HG03159 (cell line): ENCODE data around the gene KLHL7.
"Not testable (repeated sequence)": the region's sequence is repeated elsewhere in the genome, so short reads cannot be mapped to it uniquely, and the experiment has no call there.

Experiments used
- ATAC-seq: cut with Tn5 transposase; IDR thresholded peaks from one replicate; pipeline ENCODE4 v1.9.1; 2021; ENCODE audit warnings: mild to moderate bottlenecking, moderate library complexity; ENCODE audit not compliant: unreplicated experiment

KLHL7 gene

DNA sequence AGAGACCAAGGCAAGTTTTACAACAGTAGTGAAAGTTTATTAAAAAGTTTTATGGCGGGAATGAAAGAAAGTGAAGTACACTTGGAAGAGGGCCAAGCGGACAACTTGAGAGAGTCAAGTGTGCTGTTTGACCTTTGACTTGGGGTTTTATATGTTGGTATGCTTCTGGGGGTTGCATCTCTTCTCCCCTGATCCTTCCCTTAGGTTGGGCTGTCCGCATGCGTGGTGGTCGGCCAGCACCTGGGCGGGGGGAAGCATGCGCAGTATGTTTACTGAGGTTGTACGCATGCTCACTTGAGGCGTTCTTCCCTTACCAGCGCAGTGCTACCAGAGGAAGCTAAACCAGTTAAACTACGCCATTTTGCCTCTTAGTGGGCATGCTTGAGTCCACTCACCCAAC, 108.2 kb downstream of the KLHL7 start:
- ATAC-seq, result no peak

DNA sequence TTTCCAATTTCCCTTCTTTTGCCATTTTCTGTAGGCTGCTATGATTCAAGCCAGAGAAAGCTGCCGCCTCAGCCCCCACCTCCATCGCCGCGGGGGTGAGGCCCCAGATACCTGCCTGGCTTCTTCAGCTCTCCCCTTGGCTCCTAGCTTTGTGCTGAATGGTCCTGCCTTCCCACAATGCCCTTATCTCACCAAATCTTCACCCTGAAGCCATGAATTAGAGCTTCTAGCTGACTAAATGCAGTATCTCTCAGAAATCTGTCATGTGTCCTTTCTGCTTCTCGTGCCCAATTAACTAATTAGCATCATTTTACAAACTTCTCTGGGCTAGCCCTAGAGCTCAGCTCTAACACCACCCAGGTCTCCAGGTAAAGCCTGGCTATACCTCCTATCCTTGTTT, 108.8 kb downstream of the KLHL7 start:
- no peak for ATAC-seq

DNA sequence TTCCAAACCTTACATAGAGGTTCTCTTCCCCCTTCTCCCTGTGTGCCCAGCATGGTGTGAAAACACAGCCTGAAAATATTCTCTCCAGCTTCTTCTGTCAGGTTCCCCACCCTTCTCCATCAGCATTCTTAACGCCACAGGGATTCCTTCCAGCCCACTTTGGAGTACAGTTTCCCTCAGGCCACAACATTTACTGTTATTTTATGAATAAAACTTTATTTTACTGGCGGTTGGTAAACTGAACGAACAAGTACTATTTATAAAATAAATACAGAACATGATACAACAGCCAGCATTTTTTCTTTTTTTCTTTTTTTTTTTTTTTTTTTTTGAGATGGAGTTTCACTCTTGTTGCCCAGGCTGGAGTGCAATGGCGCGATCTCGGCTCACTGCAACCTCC, 109.4 kb downstream of the KLHL7 start:
- no peak for ATAC-seq

DNA sequence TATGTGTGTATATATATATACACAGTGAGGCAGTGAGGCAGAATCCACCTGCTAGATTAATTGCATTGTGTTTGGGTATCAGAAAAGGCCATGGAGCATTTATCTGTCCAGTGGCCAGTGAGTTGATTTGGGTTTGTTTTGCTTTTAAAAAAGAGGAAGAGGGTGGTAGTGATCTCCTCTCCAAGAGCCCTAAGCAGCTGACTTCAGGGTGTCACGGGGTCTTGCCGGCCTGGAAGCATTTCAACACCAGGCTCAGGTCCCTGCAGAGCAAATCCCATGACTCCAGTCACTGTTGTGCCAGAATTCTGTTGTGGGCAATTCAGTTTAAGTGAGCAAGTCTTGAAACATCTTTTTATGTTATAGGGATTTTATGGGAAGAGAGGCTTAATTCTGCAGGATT, 110.4 kb downstream of the KLHL7 start:
- no peak for ATAC-seq

DNA sequence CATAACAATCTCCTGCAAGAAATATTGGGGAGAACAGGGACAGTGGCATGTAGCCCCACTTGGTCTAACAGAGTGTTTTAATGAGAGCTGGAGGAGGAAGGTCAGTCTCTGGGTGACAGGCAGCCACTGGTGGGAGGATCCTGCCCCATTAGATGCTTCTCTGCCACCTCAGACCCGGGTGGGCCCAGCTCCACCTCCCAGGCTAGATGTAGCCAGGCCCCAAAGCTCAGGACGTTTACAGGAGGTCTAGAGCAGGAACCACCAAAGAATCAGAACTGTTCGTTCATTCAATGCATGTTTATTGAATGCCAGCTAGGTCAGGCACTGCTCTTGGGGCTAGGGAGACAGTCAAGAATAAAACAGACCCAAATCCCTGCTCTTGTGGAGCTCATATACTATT, 112.6 kb downstream of the KLHL7 start:
- no peak for ATAC-seq

DNA sequence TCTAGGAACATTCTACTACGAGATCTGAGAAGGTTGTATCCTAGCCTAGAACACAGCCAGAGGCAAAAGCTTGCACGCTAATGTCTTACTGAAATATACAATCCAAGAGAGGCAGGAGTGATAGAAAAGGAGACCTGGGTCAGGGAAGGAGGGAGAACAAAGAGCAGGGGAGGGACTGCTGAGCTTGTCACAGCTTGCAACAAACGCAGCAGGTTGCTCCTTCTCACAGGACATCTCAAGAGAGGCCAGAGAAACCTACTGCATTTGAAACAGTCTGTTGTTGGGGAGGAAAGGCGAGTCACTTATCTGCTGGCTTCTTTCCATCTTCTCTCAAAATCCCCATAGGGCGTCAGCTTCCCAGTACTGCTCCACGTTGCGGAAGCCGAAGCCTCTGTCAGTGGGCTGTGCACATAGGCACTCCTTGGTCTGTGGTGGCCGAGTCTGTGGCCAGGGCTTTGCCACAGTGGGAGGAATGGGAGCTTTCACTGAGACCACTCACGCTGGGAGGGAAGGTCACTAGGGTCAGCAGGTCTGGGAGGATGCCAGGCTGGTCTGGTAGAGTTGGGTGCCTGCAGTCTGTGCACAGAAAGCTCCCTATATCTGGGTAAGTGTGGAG, 115.2 kb downstream of the KLHL7 start:
- ATAC-seq, result no peak

DNA sequence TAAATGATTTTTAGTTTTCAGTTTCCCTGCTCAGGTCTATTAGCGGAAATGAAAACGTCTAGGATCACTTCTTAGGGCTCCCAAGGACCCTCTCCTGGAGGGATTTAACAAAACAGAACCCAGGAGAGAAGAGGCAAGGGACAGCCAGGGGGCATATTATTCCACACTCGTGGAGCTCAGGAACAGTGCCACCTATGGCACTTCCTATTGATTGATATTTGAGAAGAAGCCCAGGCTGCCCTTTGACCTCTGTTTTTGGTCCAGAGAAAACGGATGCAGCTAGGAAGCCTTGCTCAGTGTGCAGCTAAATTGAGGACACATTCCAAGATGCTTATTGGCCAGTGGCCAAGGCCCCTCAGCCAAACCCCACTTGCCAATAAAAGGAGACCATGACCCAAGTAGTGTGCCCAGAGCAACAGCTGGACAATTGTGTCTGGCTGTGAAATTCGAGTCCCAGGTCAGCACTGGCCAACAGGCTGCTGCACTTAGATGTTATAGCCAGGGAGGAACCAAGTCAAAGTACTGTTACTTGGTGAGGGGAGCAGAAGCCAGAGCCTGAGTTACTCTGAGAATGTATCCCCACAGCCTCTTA, 117.0 kb downstream of the KLHL7 start:
- no peak for ATAC-seq

DNA sequence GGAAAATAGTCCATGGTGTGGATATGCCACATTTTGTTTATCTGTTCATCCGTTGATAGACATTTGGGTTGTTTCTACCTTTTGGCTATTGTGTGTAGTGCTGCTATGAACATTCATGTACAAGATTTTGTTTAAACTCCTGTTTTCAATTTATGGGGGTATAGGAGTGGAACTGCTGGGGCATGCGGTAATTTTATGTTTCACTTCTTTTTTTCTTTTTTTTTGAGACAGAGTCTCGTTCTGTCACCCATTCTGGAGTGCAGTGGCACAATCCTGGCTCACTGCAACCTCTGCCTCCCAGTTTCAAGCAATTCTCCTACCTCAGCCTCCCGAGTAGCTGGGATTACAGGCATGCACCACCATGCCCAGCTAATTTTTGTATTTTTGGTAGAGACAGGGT, 118.8 kb downstream of the KLHL7 start:
- not testable (repeated sequence) for ATAC-seq

DNA sequence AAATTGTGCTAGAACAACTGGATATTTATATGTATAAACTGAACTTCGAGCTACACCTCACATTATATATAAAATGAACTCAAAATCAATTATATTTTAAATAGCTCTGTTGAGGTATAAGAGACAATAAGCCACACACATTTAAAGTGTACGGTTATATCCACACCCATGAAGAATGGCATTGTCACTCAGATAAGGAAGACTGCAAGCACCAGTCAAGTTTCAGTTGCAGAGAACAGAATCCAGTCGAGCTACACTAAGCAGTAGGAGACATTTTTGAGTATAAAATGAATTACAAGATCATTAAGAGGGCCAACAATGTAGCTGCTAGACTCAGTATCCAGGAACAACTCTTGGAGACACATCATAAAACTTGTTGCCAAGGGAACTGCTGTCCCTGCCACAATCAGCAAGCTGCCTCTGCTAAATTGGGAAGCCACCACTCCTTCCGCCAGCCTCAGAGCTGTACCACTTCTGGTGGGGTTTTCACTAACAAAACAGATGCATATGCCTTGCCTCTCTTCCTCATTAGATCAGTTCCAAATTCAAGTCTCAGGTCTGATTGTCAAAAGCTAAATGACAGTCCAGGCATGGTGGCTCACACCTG, 121.4 kb downstream of the KLHL7 start:
- no peak for ATAC-seq
